Embryonic facial prominence (tissue), 1 donor: Measurements from ENCODE around the gene INPP5A.
A peak's percentile ranks its signal among the peaks of the same experiment; 100 is the strongest.
"Not testable (repeated sequence)": the region's sequence is repeated elsewhere in the genome, so short reads cannot be mapped to it uniquely, and the experiment has no call there.

Source experiments
- DNase-seq: peaks from one replicate; pipeline ENCODE4 v3.0.0-alpha.2; 2016; ENCODE audit errors: extremely low spot score

The INPP5A gene

DNA sequence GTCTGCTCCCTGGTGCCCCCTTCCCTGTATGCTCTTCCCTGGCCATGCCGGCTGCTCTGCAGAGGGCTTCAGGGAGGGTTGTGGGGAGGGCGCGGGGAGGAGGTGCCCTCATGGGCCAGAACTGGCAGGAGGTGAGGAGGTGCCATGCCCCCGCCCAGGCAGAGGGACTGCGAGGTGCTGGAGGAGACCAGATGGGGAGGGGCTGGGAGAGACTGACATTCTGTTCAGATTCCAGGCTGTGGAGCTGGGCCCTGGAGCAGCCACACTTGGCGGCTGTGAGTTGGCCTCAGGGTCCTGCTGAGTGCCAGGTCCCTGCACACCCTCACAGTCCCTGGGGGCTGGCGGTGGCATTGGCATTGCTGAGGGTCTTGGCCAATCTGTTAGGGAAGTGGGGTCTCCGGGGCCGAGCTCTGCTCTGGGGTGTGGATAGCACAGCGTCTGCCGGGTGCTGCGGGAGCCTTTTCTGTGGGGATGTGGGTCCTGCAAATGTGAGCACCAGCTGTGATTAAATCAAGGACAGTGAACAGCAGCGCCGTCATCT, 25.4 kb downstream of the INPP5A start:
- no peak for DNase-seq

DNA sequence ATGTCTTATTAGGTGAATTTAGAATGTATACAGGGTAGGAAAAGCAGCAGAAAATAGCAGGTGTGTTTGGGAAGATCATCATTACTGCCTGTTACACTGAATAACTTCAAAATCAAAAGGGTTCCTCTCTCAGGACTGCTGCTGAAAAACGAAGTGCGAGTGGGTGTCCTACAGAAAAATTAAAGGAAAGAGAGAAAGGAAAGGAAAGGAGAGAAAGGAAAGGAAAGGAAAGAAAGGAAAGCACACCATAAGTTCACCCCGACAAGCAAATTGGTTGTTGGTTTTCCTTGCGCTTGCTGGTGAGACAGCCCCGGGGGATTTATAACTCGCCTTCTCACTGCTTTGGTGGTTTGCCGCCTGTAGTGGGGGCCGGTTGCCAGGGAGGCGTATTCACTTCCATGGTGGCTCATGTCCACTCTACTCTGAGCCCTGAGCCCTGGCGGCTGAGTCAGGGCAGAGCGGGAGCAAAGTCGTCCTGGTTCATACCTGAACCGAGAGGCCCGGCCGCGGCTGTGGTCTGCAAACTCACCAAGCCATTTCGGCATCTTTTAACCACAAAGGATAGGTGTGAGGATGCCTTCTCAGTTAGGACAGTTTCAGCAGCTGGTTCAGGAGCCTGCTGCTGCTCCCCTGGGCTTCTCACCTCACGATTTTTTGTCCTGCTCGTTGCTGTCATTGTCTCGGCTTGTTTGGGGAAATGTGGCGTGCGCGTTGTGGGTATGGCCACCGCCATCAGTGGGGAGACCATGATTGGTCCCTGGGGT, 26.1 kb downstream of the INPP5A start:
- DNase-seq = no peak

GRCh38 chr10:132564249-132564605, 26.6 kb downstream of the INPP5A start:
- no peak for DNase-seq

GRCh38 chr10:132564690-132565089, 27.1 kb downstream of the INPP5A start:
- DNase-seq = no peak

DNA sequence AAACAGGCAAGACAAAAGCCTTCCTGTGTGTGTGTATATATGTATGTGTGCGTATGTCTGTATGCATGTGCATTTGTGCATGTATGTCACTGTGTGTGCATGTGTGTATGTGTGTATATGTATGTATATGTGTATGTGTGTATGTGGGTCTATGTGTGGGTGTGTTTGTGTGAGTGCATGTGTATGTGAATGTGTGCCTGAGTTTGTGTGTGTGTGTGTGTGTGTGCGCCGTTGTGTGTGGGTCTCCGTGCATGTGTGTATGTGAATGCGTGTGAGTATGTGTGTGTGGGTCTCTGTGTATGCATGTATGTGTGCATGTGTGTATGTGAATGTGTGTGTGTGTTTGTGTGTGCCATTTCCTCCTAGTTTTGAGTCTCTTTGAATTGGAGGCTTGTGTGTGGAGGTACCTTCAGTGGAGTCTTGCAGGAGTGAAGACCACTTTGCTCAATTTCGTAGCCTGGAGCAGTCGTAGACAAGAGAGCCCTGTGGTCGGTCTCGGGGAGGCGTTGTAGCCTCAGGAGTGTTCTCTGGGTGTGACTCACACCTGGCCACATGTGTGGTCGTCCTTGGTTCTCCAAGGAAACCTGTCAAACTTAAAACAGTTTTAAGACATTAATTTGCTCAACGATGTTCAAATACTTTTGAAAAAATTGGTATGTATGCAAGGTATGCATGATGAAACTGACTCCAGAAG, 28.1 kb downstream of the INPP5A start:
- no peak for DNase-seq

DNA sequence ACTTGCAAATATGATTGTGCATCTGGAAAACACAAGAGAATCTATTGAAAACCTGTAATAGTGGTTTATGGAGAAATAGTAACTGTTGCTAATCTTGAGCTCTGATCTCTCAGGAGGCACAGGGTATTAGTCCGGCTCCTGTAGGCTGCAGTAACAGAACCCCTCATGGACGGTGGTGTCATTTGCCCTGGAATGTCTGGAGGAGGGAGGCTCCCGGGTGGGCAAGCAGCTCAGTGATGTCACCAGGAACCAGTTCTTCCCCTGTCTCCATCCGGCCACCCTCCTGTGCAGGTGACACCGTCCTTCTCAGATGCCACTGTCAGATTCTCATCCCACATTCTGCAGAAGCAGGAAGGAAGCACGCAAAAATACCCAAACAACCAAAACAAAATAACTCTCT, 29.3 kb downstream of the INPP5A start:
- DNase-seq = no peak

DNA sequence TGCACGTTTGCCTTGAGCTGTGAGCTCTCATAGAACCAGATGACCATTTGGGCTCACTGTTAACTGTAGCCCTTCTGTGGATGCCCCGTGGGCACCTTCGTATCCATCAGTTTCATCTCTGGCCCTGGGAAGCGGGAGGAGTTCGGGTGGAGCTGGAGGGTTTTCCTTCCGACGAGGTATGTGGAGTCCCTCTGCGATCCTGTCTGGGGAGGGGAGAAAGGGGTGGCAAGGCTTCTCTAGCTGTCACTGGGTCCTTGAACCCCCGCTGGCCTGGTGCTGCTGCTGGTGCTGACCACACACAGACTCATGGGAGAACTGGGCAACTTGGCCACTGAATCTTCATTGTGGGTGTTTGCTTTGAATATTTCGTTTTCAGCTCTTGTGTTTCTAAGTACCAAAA, 32.7 kb downstream of the INPP5A start:
- DNase-seq = no peak

GRCh38 chr10:132570771-132571649, 33.4 kb downstream of the INPP5A start:
- no peak for DNase-seq

DNA sequence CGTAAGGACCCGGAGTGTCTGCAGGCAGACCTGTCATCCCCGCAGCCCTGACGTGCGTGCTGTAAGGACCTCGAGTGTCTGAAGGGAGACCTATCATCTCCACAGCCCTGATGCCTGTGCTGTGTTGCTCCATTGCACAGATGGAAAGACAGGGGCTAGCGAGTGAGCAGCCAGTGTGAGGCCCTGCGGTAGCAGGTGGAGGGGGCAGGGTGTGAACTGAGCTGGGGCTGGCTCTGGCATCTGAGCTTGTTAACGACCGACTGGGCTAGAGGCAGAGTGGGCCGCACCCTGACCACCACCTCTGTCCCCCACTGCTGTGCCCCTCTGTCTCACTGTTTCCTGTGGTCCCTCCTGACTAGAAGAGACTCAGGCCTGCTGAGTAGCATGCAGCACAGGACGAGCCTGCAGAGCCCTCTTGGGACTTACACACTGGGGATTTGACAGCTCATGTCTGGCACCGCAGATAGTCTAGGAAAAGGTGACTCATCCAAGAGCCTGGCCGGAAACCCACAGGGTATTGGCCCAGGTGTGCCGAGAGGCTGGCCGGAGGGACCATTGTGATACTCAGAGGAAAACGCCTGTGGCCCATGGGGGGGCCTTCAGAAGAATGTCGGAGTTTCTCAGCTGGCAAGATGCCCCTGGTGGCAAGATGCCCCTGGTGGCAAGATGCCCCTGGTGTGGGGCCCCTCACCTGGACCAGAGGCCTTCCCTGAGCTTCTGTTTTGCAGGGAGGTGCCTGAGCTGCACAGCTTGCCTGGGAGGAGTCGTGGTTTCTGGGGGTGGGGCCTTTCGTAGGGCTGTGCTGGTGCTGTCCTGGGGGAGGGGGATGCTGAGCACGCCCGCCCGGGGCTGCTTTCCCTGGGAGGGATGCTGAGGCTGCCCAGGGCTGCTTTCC, 34.3 kb downstream of the INPP5A start:
- DNase-seq = no peak

GRCh38 chr10:132572545-132572937, 35.0 kb downstream of the INPP5A start:
- no peak for DNase-seq

- DNase-seq = not testable (repeated sequence)
Measured at GRCh38 chr10:132572946-132573345, 35.4 kb downstream of the INPP5A start.

DNA sequence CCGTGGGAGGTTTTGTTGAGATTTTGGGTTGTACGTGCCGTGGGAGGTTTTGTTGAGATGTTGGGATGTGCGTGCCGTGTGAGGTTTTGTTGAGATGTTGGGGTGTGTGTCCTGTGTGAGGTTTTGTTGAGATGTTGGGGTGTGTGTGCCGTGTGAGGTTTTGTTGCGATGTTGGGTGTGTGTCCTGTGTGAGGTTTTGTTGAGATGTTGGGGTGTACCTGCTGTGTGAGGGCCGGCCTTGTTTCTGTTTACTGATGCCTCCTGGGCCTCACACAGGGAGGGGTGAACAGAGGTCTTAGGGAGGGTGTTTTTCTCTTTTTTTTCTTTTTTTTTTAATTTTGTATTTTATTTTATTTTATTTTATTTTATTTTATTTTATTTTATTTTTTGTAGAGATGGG, 36.7 kb downstream of the INPP5A start:
- DNase-seq = no peak

- DNase-seq = no peak
Measured at GRCh38 chr10:132574783-132575319, 37.3 kb downstream of the INPP5A start.

- DNase-seq = peak; percentile 36
Measured at GRCh38 chr10:132575320-132576201, 38.0 kb downstream of the INPP5A start.

- DNase-seq = no peak
Measured at GRCh38 chr10:132576671-132577349, 39.2 kb downstream of the INPP5A start.

DNA sequence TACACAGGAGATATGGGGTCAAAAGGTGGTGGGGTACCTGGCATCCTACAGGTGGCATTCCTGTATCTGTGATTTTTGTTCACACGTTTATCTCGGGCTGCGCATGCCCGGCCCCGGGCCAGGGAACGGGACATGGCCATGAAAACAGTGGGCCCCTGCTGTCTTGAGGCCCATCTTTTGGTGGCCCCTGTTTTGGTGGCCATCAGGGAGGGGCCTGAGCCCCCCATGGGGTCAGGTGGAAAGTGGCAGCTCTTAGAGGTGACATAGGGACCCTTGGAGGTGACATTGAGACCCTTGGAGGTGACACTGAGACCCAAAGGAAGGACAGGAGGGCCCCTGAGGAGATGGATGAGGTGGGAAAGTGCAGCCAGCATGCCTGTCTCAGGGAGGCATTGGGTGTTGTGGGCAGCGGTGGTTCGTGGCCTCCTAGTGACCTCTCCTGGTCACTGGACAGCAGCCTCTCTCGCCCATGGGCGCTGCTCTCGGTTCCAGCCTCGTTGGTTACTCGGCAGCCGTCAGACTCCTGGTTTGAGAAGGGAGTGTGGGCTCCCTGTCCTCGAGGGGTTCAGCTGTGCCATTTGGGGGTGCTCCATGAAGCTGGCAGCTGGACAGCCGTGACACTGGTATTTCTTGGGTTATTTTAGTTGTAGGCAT, 39.9 kb downstream of the INPP5A start:
- DNase-seq = no peak

GRCh38 chr10:132578287-132578951, 40.8 kb downstream of the INPP5A start:
- no peak for DNase-seq
